ENCODE measurements around the gene SEC61A2. TPM values are rescaled to one million over a fixed set of nuclear protein-coding genes. Genes with fewer than 3 reads are reported as not detected.
A peak's percentile ranks its signal among the peaks of the same experiment; 100 is the strongest.

Gene SEC61A2
- total and polyA plus RNA-seq, 2 of the 8 experiments (the other 6 are each of a cell fraction or from before 2014, with no cell fraction given), result 18.2 to 19.2 TPM

DNA sequence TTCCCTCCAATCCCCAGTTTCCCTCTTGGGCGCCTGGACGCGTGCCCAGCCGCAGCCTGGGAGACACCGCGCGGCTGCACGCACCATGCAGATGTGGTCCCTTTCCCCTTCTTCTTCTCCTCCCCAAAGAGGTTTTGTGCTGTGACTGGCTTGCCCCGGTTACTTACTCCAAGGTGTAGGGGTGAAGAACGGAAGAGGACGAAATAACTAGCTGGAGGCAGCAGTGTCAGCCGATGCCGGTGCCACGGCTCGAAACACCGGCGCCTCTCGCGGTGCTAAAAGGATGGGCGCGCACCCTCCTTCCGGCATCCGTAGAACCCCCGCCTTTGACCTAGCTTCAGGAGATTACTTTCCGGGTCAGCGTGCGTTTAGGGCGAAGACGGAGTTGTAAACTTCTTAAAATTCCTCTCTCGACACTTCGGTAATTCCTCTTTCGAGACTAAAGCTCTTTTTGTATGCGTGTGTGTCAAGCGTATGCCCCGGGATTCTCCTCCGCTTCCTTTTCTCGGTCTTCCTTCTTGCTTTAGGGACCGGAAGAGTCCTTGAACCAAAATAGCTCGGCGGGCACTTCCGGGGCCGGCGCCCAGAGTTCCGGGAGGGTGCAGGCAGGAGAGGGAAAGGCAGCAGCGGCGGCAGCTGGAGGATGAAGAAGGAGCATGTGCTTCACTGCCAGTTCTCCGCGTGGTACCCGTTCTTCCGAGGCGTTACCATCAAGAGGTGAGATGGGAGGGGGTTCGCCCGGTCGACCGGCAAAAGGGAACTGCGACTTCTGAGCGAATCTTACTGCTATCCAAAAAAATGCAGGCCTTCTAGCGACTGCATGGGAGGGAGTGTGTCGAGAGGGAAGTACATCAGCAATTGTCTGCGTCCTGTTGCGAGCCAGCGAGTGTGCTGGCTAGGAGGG, 66.4 kb downstream of the SEC61A2 start, which contains the start of the genes CDC123 and NUDT5 (continued):
- no peak for TF ChIP-seq CBX8 (IDR thresholded peaks at IDR 0.05; ENCODE audit: borderline replicate concordance, low read depth, low read length)
- peak; percentile 60 for TF ChIP-seq SAP30 (IDR thresholded peaks at IDR 0.05; ENCODE audit: insufficient read depth, insufficient replicate concordance, low read length)
- TF ChIP-seq SIN3A (conservative IDR thresholded peaks at IDR 0.05 in 1 of 2, IDR thresholded peaks at IDR 0.05 in 1 of 2; ENCODE audit: low read depth in 1 of 2, low read length in 2 of 2), result peak in 1 of 2 experiments; percentile 96; a peak in 2 of 4 replicates
- 0 out of 3 replicates have a peak, but pooled peaks of 1 of the 2 experiments have one; percentile 60 for TF ChIP-seq EP300 (IDR thresholded peaks at IDR 0.05; ENCODE audit: borderline replicate concordance in 1 of 2, low read depth in 2 of 2, low read length in 2 of 2)
- TF ChIP-seq HDAC2 (IDR thresholded peaks at IDR 0.05; ENCODE audit: borderline replicate concordance in 1 of 2, low read depth in 2 of 2, low read length in 2 of 2), result peak; percentile 54 to 57; a peak in 1 of 4 replicates
- TF ChIP-seq KDM4A (IDR thresholded peaks at IDR 0.05; ENCODE audit: low read depth, low read length, severe bottlenecking), result peak; percentile 49
- 0 out of 2 replicates have a peak, but pooled peaks have one; percentile 7 for TF ChIP-seq TEAD4 (IDR thresholded peaks at IDR 0.05; ENCODE audit: low read depth, low read length)
- no peak for TF ChIP-seq TCF12 (IDR thresholded peaks at IDR 0.05; ENCODE audit: low read depth, low read length)
- TF ChIP-seq TAF1 (IDR thresholded peaks at IDR 0.05; ENCODE audit: low read depth, low read length), result peak; percentile 92
- TF ChIP-seq SRF (IDR thresholded peaks at IDR 0.05; ENCODE audit: low read depth, low read length), result peak; percentile 32; the same call in 1 of the 2 replicates
- TF ChIP-seq CREB1 (IDR thresholded peaks at IDR 0.05), result 0 out of 2 replicates have a peak, but pooled peaks have one; percentile 5
- no peak for TF ChIP-seq CTBP2 (IDR thresholded peaks at IDR 0.05; ENCODE audit: borderline replicate concordance, insufficient read depth, insufficient read length, low read length)
- TF ChIP-seq CEBPB (IDR thresholded peaks at IDR 0.05; ENCODE audit: low read depth, low read length), result no peak
- TF ChIP-seq CHD2 (IDR thresholded peaks at IDR 0.05; ENCODE audit: low read length), result peak; percentile 87
- TF ChIP-seq BCL11A (IDR thresholded peaks at IDR 0.05; ENCODE audit: low read depth in 2 of 2, low read length in 2 of 2), result no peak
- TF ChIP-seq RXRA (IDR thresholded peaks at IDR 0.05; ENCODE audit: insufficient read depth, low read depth, low read length), result no peak
- TF ChIP-seq EGR1 (IDR thresholded peaks at IDR 0.05; ENCODE audit: borderline replicate concordance, low read depth, low read length), result peak; percentile 49; the same call in 1 of the 2 replicates
- TF ChIP-seq PHF8 (conservative IDR thresholded peaks at IDR 0.05; ENCODE audit: low read depth, low read length), result peak; percentile 86
- no peak for TF ChIP-seq CTCF (IDR thresholded peaks at IDR 0.05; ENCODE audit: control extremely low read depth in 1 of 3, insufficient read depth in 1 of 3, low read depth in 1 of 3, low read length in 3 of 3)

Measured in H1 (cell line).